Thyroid gland (tissue), 4 donors: ENCODE measurements around the gene FAM193A. TPM values are rescaled to one million over a fixed set of nuclear protein-coding genes. Genes with fewer than 3 reads are reported as not detected.

Source experiments
- small RNA-seq: library from RNA; depleted of rRNA; stranded (forward); fragments of <200 nt; gene quantifications from one replicate; pipeline ENCODE3, GENCODE V24; 2016
- total RNA-seq, 4 donors: library from RNA; depleted of rRNA; stranded (reverse); fragments of >200 nt; gene quantifications; one replicate each; pipeline ENCODE4 v1.2.3, GENCODE V29; 2016

The FAM193A gene
- total RNA-seq, 4 donors from 2014 or later, result 22.4 to 36.7 (median 30.3) TPM

Small RNAs within 50 kb of the gene (small RNA-seq; reads per million reads assigned to genes)
- gene CR545473.1, result not detected
- not detected for gene RF00019

Other genes with a start within 250 kb of the FAM193A start
- 10 to 100 TPM in 3 of 4 donors, 1 to 10 TPM in 1; 8.9 to 19.1 (median 16.4) TPM for gene ZFYVE28, start 118.0 kb upstream of the FAM193A start, total RNA-seq
- gene CFAP99, start 117.7 kb upstream of the FAM193A start, total RNA-seq, result 1 to 10 TPM in 2 of 4 donors, under 1 TPM in 1, not detected in 1; 0.27 to 1.9 (median 1.1) TPM
- gene RNF4, start 67.5 kb upstream of the FAM193A start, total RNA-seq, result 10 to 100 TPM; 32.8 to 52.0 (median 43.0) TPM
- gene TNIP2, start 219.7 kb downstream of the FAM193A start, total RNA-seq, result 10 to 100 TPM; 44.7 to 65.4 (median 52.2) TPM